Ovary (tissue), 9 donors: ENCODE measurements around the gene CBLC. TPM values are rescaled to one million over a fixed set of nuclear protein-coding genes. Genes with fewer than 3 reads are reported as not detected.

Experiments
- DNase-seq, 5 donors: peaks; one replicate each; pipeline ENCODE4 v3.0.0-alpha.2; 2019 to 2020
- H3K27ac ChIP-seq, 2 donors: fragments of 200-600 bp; one replicate each; pipeline versions ENCODE4 v1.5.1 to v1.8.0; 2019 to 2022
- H3K27me3 ChIP-seq: fragments of 200-600 bp; one replicate; pipeline ENCODE4 v1.8.0; 2022
- H3K36me3 ChIP-seq: fragments of 200-600 bp; sonication (generic); one replicate; pipeline ENCODE4 v1.5.1; 2019
- H3K4me1 ChIP-seq: one replicate; pipeline ENCODE4 v1.8.1; 2013; ENCODE audit warnings: mild to moderate bottlenecking, moderate library complexity; ENCODE audit not compliant: insufficient read depth
- H3K4me3 ChIP-seq: fragments of 200-600 bp; sonication (generic); one replicate; pipeline ENCODE4 v1.5.1; 2017
- H3K9me3 ChIP-seq, 2 donors: fragments of 200-600 bp in 1 of 2; sonication (generic) in 1 of 2; one replicate each; pipeline versions ENCODE4 v1.5.1 to v1.8.1; 2013 to 2019; ENCODE audit warnings: mild to moderate bottlenecking in 1 of 2, moderate library complexity in 1 of 2
- EP300 ChIP-seq: sonication (generic); formaldehyde crosslinking; IDR thresholded peaks from one replicate; pipeline ENCODE4 v1.6.1; 2017; ENCODE audit warnings: antibody characterized with exemption
- POLR2A ChIP-seq: fragments of 450-650 bp; IDR thresholded peaks from one replicate; pipeline ENCODE4 v1.6.1; 2017; ENCODE audit warnings: antibody characterized with exemption, mild to moderate bottlenecking, moderate library complexity
- WGBS, 3 donors: extraction: QIAGEN DNeasy Blood & Tissue Kit in 1 of 3; methylation state at CpG; one replicate each; pipeline versions ENCODE4 v1.1.5 to v1.1.7; 2013 to 2017; 5-methylcytosine and 5-hydroxymethylcytosine counted together
- intact Hi-C, 4 donors: fragments of 100-400 bp; cut with DNase I; formaldehyde crosslinking; loops; one replicate each; pipeline versions ENCODE4 v1.11.0 to v1.15.1; 2022 to 2023
- polyA plus RNA-seq, 2 donors: library from polyadenylated mRNA; stranded (reverse); fragments of 200-250 nt in 1 of 2; fragments of 350-450 nt in 1 of 2; fragmentation: Illumina TruSeq in 1 of 2; extraction: RNeasy Lipid Tissue Mini Kit (QIAGEN cat#74804) in 1 of 2; gene quantifications; one replicate each; pipeline ENCODE4 v1.2.3, GENCODE V29; 2013 to 2014
- total RNA-seq, 7 donors: library from RNA; depleted of rRNA in 2 of 7; stranded (reverse); fragments of >200 nt in 2 of 7; fragmentation: NEBNext Ultra II Directional in 3 of 7; extraction: Animal tissue kit (Norgen Biotek cat#: 25700) in 3 of 7; gene quantifications; one replicate each; pipeline versions ENCODE4 v1.1.0 to v1.2.4, GENCODE V29; 2016 to 2023
- TF ChIP-seq, protein P1 (sequence below), 3 donors: fragments of 450-650 bp in 2 of 3; fragments of 200-600 bp in 1 of 3; IDR thresholded peaks; one replicate each; pipeline versions ENCODE4 v1.5.1 to v1.8.0; 2016 to 2022; ENCODE audit warnings: antibody characterized with exemption in 3 of 3, mild to moderate bottlenecking in 1 of 3
- donor health status: DM: no; HTN: no; CAD: no; lungs with moderate emphysema.
- donor health status: DM: no; HTN: no; CAD: no.
- donor health status: Bipolar disorder and iron deficiency.
- donor health status: DM: yes; HTN: yes; CAD: no.
- donor health status: DM: no; HTN: no; CAD: no.
- donor health status: DM: yes; HTN: yes; CAD: no.

CBLC gene
- total and polyA plus RNA-seq, 9 donors, result 0.08 to 10.3 (median 1.8) TPM; not detected in 3

DNA sequence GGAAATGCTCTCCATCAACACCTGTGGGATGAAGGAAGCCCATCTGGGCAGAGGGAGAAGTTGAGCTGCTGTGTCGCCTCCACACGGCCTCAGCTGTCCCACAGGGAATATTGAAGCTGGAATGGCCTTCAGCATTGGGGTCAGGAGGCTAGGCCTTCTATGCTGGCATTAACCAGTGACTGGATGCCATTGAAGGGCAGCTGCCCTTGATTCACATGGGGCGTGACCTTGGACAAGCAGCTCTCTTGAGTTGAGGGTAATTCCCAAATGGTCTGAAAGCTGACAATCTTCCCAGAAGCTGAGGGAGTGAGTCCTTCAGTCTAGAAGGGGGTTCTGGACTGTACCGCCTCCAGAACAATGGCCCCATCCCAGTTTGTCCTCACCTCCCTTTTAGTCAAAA lies 22.5 kb upstream of the CBLC start:
- no peaks in the 10 kb centered on the region for H3K27me3 ChIP-seq
- H3K27ac ChIP-seq, result no peak overlapping the region
- H3K4me1 ChIP-seq, result peaks cover 26% of the 10 kb centered on the region
- TF ChIP-seq POLR2A (no peak), EP300 (no peak)
- TF ChIP-seq, protein P1, sequence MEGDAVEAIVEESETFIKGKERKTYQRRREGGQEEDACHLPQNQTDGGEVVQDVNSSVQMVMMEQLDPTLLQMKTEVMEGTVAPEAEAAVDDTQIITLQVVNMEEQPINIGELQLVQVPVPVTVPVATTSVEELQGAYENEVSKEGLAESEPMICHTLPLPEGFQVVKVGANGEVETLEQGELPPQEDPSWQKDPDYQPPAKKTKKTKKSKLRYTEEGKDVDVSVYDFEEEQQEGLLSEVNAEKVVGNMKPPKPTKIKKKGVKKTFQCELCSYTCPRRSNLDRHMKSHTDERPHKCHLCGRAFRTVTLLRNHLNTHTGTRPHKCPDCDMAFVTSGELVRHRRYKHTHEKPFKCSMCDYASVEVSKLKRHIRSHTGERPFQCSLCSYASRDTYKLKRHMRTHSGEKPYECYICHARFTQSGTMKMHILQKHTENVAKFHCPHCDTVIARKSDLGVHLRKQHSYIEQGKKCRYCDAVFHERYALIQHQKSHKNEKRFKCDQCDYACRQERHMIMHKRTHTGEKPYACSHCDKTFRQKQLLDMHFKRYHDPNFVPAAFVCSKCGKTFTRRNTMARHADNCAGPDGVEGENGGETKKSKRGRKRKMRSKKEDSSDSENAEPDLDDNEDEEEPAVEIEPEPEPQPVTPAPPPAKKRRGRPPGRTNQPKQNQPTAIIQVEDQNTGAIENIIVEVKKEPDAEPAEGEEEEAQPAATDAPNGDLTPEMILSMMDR (IDR thresholded peaks at IDR 0.05), result no peak
- 69 to 87% (median 79%) methylated on average over 4 of the region's 4 CpGs for WGBS, 3 donors
- H3K4me3 ChIP-seq, result no peak overlapping the region
- intact Hi-C loops, result no loop called here
- no peaks in the 10 kb centered on the region for H3K9me3 ChIP-seq
- no peak for DNase-seq
- no peaks in the 10 kb centered on the region for H3K36me3 ChIP-seq

DNA sequence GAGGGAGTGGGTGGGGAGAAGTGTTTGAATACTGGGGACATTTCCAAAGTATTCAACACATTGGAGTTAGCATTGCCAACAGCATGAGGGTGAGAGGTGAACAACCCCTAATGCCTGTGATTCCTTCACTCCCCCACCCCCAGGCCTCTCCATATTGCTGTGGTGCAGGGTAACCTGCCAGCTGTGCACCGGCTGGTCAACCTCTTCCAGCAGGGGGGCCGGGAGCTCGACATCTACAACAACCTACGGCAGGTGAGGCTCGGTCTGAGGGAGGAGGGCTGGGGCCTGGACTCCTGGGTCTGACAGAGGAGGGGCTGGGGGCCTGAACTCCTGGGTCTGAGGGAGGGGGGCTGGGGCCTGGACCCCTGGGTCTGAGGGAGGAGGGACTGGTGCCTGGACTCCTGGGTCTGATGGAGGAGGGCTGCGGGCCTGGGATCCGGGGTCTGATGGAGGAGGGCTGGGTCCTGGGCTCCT lies 21.6 kb upstream of the CBLC start:
- TF ChIP-seq, protein P1 (IDR thresholded peaks at IDR 0.05), result no peak
- TF ChIP-seq EP300 (no peak), POLR2A (no peak)
- no peaks in the 10 kb centered on the region for H3K27me3 ChIP-seq
- intact Hi-C loops, result no loop called here
- H3K4me3 ChIP-seq, result no peak overlapping the region
- peak in 2 of 5 donors; percentile 44 to 52 for DNase-seq
- H3K27ac ChIP-seq, result no peak overlapping the region
- 72 to 82% (median 76%) methylated on average over 7 of the region's 7 CpGs for WGBS, 3 donors
- H3K36me3 ChIP-seq, result no peaks in the 10 kb centered on the region
- no peaks in the 10 kb centered on the region for H3K9me3 ChIP-seq
- H3K4me1 ChIP-seq, result peaks cover 26% of the 10 kb centered on the region

DNA sequence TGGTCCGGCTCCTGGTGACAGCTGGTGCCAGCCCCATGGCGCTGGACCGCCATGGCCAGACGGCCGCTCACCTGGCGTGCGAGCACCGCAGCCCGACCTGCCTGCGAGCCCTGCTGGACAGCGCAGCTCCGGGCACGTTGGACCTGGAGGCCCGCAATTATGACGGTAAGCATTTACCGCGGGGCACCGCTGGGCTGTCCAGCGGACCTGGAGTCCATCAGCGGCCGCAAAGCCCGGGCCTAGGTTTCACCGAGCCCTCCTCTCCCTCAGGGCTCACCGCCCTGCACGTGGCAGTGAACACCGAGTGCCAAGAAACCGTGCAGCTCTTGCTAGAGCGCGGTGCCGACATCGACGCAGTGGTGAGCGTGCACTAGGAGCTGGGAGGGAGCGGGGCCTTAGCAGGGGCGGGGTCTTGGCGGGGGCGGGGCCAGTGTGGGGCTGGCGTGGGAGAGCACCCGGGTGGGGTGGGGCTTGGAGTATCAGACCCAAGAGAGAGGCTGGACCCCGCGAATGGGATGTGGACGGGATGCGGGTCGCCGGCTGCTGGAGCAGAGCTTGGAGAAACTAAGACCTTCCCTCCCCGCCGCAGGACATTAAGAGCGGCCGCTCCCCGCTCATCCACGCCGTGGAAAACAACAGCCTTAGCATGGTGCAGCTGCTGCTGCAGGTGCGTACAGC lies 20.5 kb upstream of the CBLC start:
- Histone ChIP-seq H3K27ac (peak overlapping the region; percentile 26 to 72), H3K4me3 (peak overlapping the region; percentile 37), H3K36me3 (no peaks in the 10 kb centered on the region), H3K27me3 (no peaks in the 10 kb centered on the region), H3K9me3 (no peaks in the 10 kb centered on the region), H3K4me1 (peaks cover 26% of the 10 kb centered on the region)
- DNase-seq, result peak; percentile 76 to 87 (median 79)
- intact Hi-C loops, result no loop called here
- WGBS, 3 donors, result 15 to 41% (median 21%) methylated on average over 48 to 53 of the region's 53 CpGs
- no peak for TF ChIP-seq POLR2A
- no peak for TF ChIP-seq EP300
- TF ChIP-seq, protein P1 (IDR thresholded peaks at IDR 0.05), result no peak

DNA sequence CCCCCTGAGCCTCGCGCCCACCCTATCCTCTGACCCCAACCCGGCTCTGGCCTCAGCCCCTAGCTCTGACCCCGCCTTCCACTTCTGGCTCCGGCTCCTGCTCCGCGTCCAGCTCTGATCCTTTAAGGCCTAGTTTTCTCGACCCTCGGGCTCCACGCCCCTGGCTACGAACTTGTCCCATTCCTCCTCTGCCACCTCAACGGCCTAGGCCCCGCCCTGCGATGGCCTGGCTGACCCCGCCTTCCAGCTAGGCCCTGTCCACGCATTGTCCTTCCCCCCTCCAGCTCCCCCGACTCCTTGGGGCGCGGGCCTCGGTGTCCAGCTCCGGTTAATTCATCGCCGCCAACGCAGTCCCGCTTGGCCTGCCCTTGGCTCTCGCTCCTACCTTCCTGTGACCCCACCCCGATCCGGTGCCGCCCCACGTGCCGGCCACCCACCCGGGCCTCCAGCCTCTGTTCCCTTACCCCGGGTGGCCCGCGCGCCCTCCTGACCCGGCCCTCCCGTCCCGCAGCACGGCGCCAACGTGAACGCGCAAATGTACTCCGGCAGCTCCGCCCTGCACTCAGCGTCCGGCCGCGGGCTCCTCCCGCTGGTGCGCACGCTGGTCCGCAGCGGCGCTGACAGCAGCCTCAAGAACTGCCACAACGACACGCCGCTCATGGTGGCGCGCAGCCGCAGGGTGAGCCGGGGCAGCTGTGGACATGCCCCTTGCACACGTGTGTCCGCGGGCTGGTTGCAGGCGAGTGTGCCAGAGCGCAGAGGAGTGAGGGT lies 19.8 kb upstream of the CBLC start:
- intact Hi-C loops, result no loop called here

More for the DNA sequence above, 19.8 kb upstream of the CBLC start:
- TF ChIP-seq, protein P1 (IDR thresholded peaks at IDR 0.05), result peak in 1 of 3 donors; percentile 34
- TF ChIP-seq POLR2A, result no peak
- H3K9me3 ChIP-seq, result no peaks in the 10 kb centered on the region
- H3K27me3 ChIP-seq, result no peaks in the 10 kb centered on the region
- peak overlapping the region; percentile 26 to 72 for H3K27ac ChIP-seq
- WGBS, 3 donors, result 6 to 8% (median 7%) methylated on average over 66 to 68 of the region's 68 CpGs
- H3K4me3 ChIP-seq, result peak overlapping the region; percentile 37
- H3K36me3 ChIP-seq, result no peaks in the 10 kb centered on the region
- H3K4me1 ChIP-seq, result peaks cover 22% of the 10 kb centered on the region
- DNase-seq, result peak; percentile 67 to 86 (median 78)
